ENCODE results near the gene PHTF2.

Gene PHTF2

GRCh38 chr7:78002021-78002420, 203.4 kb downstream of the PHTF2 start:
- no peak for TF ChIP-seq YY1 (IDR thresholded peaks at IDR 0.05; ENCODE audit: low read depth)
- no peak for TF ChIP-seq RAD21 (IDR thresholded peaks at IDR 0.05; ENCODE audit: low read depth)
- no peak for TF ChIP-seq TCF12 (IDR thresholded peaks at IDR 0.05; ENCODE audit: low read depth)
- no peak for TF ChIP-seq CREB1 (IDR thresholded peaks at IDR 0.05; ENCODE audit: low read depth)
- TF ChIP-seq REST (IDR thresholded peaks at IDR 0.05; ENCODE audit: low read depth) = no peak
- TF ChIP-seq, protein P1, sequence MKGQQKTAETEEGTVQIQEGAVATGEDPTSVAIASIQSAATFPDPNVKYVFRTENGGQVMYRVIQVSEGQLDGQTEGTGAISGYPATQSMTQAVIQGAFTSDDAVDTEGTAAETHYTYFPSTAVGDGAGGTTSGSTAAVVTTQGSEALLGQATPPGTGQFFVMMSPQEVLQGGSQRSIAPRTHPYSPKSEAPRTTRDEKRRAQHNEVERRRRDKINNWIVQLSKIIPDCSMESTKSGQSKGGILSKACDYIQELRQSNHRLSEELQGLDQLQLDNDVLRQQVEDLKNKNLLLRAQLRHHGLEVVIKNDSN (IDR thresholded peaks at IDR 0.05) = no peak
- TF ChIP-seq, protein P2, sequence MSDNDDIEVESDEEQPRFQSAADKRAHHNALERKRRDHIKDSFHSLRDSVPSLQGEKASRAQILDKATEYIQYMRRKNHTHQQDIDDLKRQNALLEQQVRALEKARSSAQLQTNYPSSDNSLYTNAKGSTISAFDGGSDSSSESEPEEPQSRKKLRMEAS (IDR thresholded peaks at IDR 0.05) = no peak

- TF ChIP-seq REST (IDR thresholded peaks at IDR 0.05; ENCODE audit: low read depth) = no peak
- TF ChIP-seq, protein P1 (IDR thresholded peaks at IDR 0.05) = peak; percentile 73
Measured at GRCh38 chr7:78002715-78003114, 204.1 kb downstream of the PHTF2 start.

GRCh38 chr7:78006063-78006755, 207.6 kb downstream of the PHTF2 start:
- TF ChIP-seq TEAD4 (IDR thresholded peaks at IDR 0.05) (no peak), RAD21 (IDR thresholded peaks at IDR 0.05; ENCODE audit: low read depth) (no peak), CEBPB (IDR thresholded peaks at IDR 0.05) (no peak), TCF12 (IDR thresholded peaks at IDR 0.05; ENCODE audit: low read depth) (no peak), FOXM1 (IDR thresholded peaks at IDR 0.05; ENCODE audit: borderline replicate concordance, low read depth) (no peak), NFIC (IDR thresholded peaks at IDR 0.05) (no peak), EP300 (IDR thresholded peaks at IDR 0.05; ENCODE audit: borderline replicate concordance) (no peak), EGR1 (IDR thresholded peaks at IDR 0.05) (no peak)
- TF ChIP-seq, protein P2 (IDR thresholded peaks at IDR 0.05) = no peak
